Measurements from ENCODE around the gene UBE4B.

DNA sequence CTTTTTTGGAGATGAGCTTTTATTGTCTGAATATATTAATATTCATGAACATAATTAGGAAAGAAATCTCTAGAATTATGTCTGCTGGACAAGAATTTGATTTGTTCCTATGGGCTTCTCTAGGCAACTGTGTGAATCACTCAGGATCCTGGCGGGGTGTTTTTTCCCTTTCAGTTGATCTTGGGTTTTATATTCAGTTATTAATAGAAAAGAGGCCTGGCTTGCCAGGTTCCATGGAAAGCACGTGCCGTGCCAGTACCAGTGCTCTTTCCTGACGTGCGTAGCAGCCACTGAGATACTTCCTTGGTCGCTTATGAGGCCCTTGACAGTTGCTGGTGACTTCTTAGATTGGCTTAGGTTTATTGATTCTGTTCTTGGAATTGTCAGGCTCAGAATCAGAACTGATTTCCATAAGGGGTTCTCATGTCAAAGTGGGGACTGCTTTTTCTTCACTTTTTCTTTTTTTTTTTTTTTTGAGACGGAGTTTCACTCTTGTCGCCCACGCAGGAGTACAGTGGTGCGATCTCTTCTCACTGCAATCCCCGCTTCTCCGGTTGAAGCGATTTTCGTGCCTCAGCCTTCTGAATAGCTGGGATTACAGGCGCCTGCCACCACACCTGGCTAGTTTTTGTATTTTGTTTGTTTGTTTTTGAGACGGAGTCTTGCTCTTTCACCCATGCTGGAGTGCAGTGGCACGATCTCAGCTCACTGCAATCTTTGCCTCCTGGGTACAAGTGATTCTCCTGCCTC lies 129.0 kb downstream of the UBE4B start:
- TF ChIP-seq, protein P1, sequence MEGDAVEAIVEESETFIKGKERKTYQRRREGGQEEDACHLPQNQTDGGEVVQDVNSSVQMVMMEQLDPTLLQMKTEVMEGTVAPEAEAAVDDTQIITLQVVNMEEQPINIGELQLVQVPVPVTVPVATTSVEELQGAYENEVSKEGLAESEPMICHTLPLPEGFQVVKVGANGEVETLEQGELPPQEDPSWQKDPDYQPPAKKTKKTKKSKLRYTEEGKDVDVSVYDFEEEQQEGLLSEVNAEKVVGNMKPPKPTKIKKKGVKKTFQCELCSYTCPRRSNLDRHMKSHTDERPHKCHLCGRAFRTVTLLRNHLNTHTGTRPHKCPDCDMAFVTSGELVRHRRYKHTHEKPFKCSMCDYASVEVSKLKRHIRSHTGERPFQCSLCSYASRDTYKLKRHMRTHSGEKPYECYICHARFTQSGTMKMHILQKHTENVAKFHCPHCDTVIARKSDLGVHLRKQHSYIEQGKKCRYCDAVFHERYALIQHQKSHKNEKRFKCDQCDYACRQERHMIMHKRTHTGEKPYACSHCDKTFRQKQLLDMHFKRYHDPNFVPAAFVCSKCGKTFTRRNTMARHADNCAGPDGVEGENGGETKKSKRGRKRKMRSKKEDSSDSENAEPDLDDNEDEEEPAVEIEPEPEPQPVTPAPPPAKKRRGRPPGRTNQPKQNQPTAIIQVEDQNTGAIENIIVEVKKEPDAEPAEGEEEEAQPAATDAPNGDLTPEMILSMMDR (IDR thresholded peaks at IDR 0.05) = no peak
- no peak for TF ChIP-seq POLR2A (IDR thresholded peaks at IDR 0.05)

All from esophagus squamous epithelium (tissue), 4 donors.